ENCODE data around the gene APLF. TPM values are rescaled to one million over a fixed set of nuclear protein-coding genes. Genes with fewer than 3 reads are reported as not detected.
"Not testable (repeated sequence)": the region's sequence is repeated elsewhere in the genome, so short reads cannot be mapped to it uniquely, and the experiment has no call there.

The APLF gene
- total RNA-seq, 2 experiments from 2014 or later: 2.5 to 4.3 TPM

- DNase-seq (no peak), ATAC-seq (no peak)
- CTCF ChIA-PET: interaction anchor here (1.5 to 2.0 kb wide), 2 partner anchors 19 to 113 kb away, joined by 7 to 9 read pairs; no protein-coding TSS in a partner anchor
- no peak overlapping the region for H3K27ac Mint-ChIP-seq
- H3K27me3 Mint-ChIP-seq: no peaks in the 10 kb centered on the region
- no peaks in the 10 kb centered on the region for H3K4me1 Mint-ChIP-seq
- POLR2A ChIA-PET: no interaction called here
- no peaks in the 10 kb centered on the region for H3K9me3 Mint-ChIP-seq (ENCODE audit: low read depth)
- no peaks in the 10 kb centered on the region for H3K36me3 Mint-ChIP-seq (ENCODE audit: low read depth)
- intact Hi-C loops (cut with DNase I, micrococcal nuclease): no loop called here
- H3K4me3 Mint-ChIP-seq: no peak overlapping the region
Measured at GRCh38 chr2:68482296-68482820, 15.0 kb downstream of the APLF start.

- ChIA-PET CTCF (interaction anchor here (1.5 kb wide), 1 partner anchor 19 kb away, joined by 7 read pairs; no protein-coding TSS in a partner anchor), POLR2A (no interaction called here)
- Mint-ChIP-seq H3K4me1 (peaks cover 2% of the 10 kb centered on the region), H3K9me3 (ENCODE audit: low read depth) (no peaks in the 10 kb centered on the region), H3K27ac (no peak overlapping the region), H3K4me3 (no peak overlapping the region), H3K36me3 (ENCODE audit: low read depth) (no peaks in the 10 kb centered on the region), H3K27me3 (no peaks in the 10 kb centered on the region)
- ATAC-seq (no peak), DNase-seq (no peak)
- intact Hi-C loops (cut with DNase I, micrococcal nuclease): no loop called here
Measured at GRCh38 chr2:68483011-68483410, 15.6 kb downstream of the APLF start.

- H3K36me3 Mint-ChIP-seq (ENCODE audit: low read depth): no peaks in the 10 kb centered on the region
- H3K27ac Mint-ChIP-seq: no peak overlapping the region
- ChIA-PET POLR2A (no interaction called here), CTCF (interaction anchor here (0.7 to 3.0 kb wide), 24 partner anchors 8 to 481 kb away, joined by 3 to 37 read pairs (median 4); partner anchors contain the start of genes APLF, FBXO48 and PROKR1)
- H3K4me1 Mint-ChIP-seq: peaks cover 3% of the 10 kb centered on the region
- H3K27me3 Mint-ChIP-seq: no peaks in the 10 kb centered on the region
- no peak for ATAC-seq
- DNase-seq: no peak
- no peaks in the 10 kb centered on the region for H3K9me3 Mint-ChIP-seq (ENCODE audit: low read depth)
- intact Hi-C loops (cut with DNase I, micrococcal nuclease): loop anchor here (2.0 to 5.0 kb wide), 5 partner anchors 25 to 439 kb away; no protein-coding TSS in a partner anchor
- H3K4me3 Mint-ChIP-seq: no peak overlapping the region
Measured at GRCh38 chr2:68487773-68488355, 20.5 kb downstream of the APLF start.

- ATAC-seq; POLR2A ChIA-PET; DNase-seq; H3K27me3 Mint-ChIP-seq; H3K4me1 Mint-ChIP-seq; H3K36me3 Mint-ChIP-seq (ENCODE audit: low read depth); H3K4me3 Mint-ChIP-seq; H3K27ac Mint-ChIP-seq; H3K9me3 Mint-ChIP-seq (ENCODE audit: low read depth): not testable (repeated sequence)
- CTCF ChIA-PET: interaction anchor here (1.0 to 3.0 kb wide), 11 partner anchors 9 to 437 kb away, joined by 3 to 37 read pairs (median 6); partner anchors contain the start of genes APLF and FBXO48
- intact Hi-C loops (cut with DNase I, micrococcal nuclease): loop anchor here (2.0 to 5.0 kb wide), 4 partner anchors 24 to 439 kb away; no protein-coding TSS in a partner anchor
Measured at GRCh38 chr2:68488605-68489004, 21.2 kb downstream of the APLF start.

- POLR2A ChIA-PET: no interaction called here
- Mint-ChIP-seq H3K4me1 (peaks cover 3% of the 10 kb centered on the region), H3K27me3 (no peaks in the 10 kb centered on the region), H3K27ac (no peak overlapping the region), H3K4me3 (no peak overlapping the region), H3K36me3 (ENCODE audit: low read depth) (no peaks in the 10 kb centered on the region), H3K9me3 (ENCODE audit: low read depth) (no peaks in the 10 kb centered on the region)
- intact Hi-C loops (cut with DNase I, micrococcal nuclease): loop anchor here (2.0 to 5.0 kb wide), 4 partner anchors 24 to 438 kb away; no protein-coding TSS in a partner anchor
- ATAC-seq: no peak
- DNase-seq: no peak
- CTCF ChIA-PET: interaction anchor here (1.0 to 3.0 kb wide), 4 partner anchors 106 to 436 kb away, joined by 3 to 16 read pairs (median 9); no protein-coding TSS in a partner anchor
Measured at GRCh38 chr2:68489282-68489681, 21.9 kb downstream of the APLF start.

GRCh38 chr2:68491582-68491981, 24.2 kb downstream of the APLF start:
- H3K27me3 Mint-ChIP-seq: no peaks in the 10 kb centered on the region
- CTCF ChIA-PET: no interaction called here
- peaks cover 7% of the 10 kb centered on the region for H3K36me3 Mint-ChIP-seq (ENCODE audit: low read depth)
- H3K9me3 Mint-ChIP-seq (ENCODE audit: low read depth): peaks cover 2% of the 10 kb centered on the region
- POLR2A ChIA-PET: no interaction called here
- no peak overlapping the region for H3K4me3 Mint-ChIP-seq
- no peak for DNase-seq
- H3K4me1 Mint-ChIP-seq: peaks cover 3% of the 10 kb centered on the region
- ATAC-seq: no peak
- intact Hi-C loops (cut with DNase I, micrococcal nuclease): no loop called here
- H3K27ac Mint-ChIP-seq: no peak overlapping the region

- no peak overlapping the region for H3K27ac Mint-ChIP-seq
- H3K9me3 Mint-ChIP-seq (ENCODE audit: low read depth): peaks cover 10% of the 10 kb centered on the region
- ATAC-seq (no peak), DNase-seq (no peak)
- H3K4me3 Mint-ChIP-seq: no peak overlapping the region
- H3K4me1 Mint-ChIP-seq: no peaks in the 10 kb centered on the region
- H3K36me3 Mint-ChIP-seq (ENCODE audit: low read depth): peaks cover 11% of the 10 kb centered on the region
- ChIA-PET CTCF (interaction anchor here (0.6 to 2.8 kb wide), 4 partner anchors 12 to 171 kb away, joined by 3 to 12 read pairs (median 3); no protein-coding TSS in a partner anchor), POLR2A (no interaction called here)
- H3K27me3 Mint-ChIP-seq: no peaks in the 10 kb centered on the region
- intact Hi-C loops (cut with DNase I, micrococcal nuclease): no loop called here
Measured at GRCh38 chr2:68499133-68499532, 31.7 kb downstream of the APLF start.

GRCh38 chr2:68500649-68501048, 33.3 kb downstream of the APLF start:
- H3K27me3 Mint-ChIP-seq: no peaks in the 10 kb centered on the region
- peaks cover under 1% of the 10 kb centered on the region for H3K4me1 Mint-ChIP-seq
- H3K4me3 Mint-ChIP-seq: no peak overlapping the region
- no peak overlapping the region for H3K27ac Mint-ChIP-seq
- H3K9me3 Mint-ChIP-seq (ENCODE audit: low read depth): peaks cover 10% of the 10 kb centered on the region
- H3K36me3 Mint-ChIP-seq (ENCODE audit: low read depth): peaks cover 6% of the 10 kb centered on the region
- ATAC-seq: no peak
- ChIA-PET POLR2A (no interaction called here), CTCF (interaction anchor here (0.6 to 1.3 kb wide), 2 partner anchors 93 to 530 kb away, joined by 3 read pairs; no protein-coding TSS in a partner anchor)
- DNase-seq: no peak
- intact Hi-C loops (cut with DNase I, micrococcal nuclease): no loop called here

- no peak overlapping the region for H3K4me3 Mint-ChIP-seq
- intact Hi-C loops (cut with DNase I, micrococcal nuclease): no loop called here
- peaks cover 11% of the 10 kb centered on the region for H3K4me1 Mint-ChIP-seq
- ATAC-seq (no peak), DNase-seq (no peak)
- H3K9me3 Mint-ChIP-seq (ENCODE audit: low read depth): peaks cover 6% of the 10 kb centered on the region
- no peak overlapping the region for H3K27ac Mint-ChIP-seq
- no peaks in the 10 kb centered on the region for H3K27me3 Mint-ChIP-seq
- ChIA-PET CTCF (interaction anchor here (1.1 to 1.4 kb wide), 3 partner anchors 38 to 423 kb away, joined by 3 to 5 read pairs (median 3); no protein-coding TSS in a partner anchor), POLR2A (no interaction called here)
- H3K36me3 Mint-ChIP-seq (ENCODE audit: low read depth): peaks cover 4% of the 10 kb centered on the region
Measured at GRCh38 chr2:68501768-68502167, 34.4 kb downstream of the APLF start.

GRCh38 chr2:68505603-68506159, 38.3 kb downstream of the APLF start:
- DNase-seq (no peak), ATAC-seq (no peak)
- H3K9me3 Mint-ChIP-seq (ENCODE audit: low read depth): peaks cover 4% of the 10 kb centered on the region
- no peak overlapping the region for H3K4me3 Mint-ChIP-seq
- H3K27me3 Mint-ChIP-seq: no peaks in the 10 kb centered on the region
- CTCF ChIA-PET: interaction anchor here (1.3 to 3.1 kb wide), 4 partner anchors 10 to 89 kb away, joined by 3 to 10 read pairs (median 4); no protein-coding TSS in a partner anchor
- H3K4me1 Mint-ChIP-seq: peaks cover 11% of the 10 kb centered on the region
- intact Hi-C loops (cut with DNase I, micrococcal nuclease): no loop called here
- no peak overlapping the region for H3K27ac Mint-ChIP-seq
- H3K36me3 Mint-ChIP-seq (ENCODE audit: low read depth): peaks cover 9% of the 10 kb centered on the region
- POLR2A ChIA-PET: no interaction called here

- H3K9me3 Mint-ChIP-seq (ENCODE audit: low read depth): peaks cover 4% of the 10 kb centered on the region
- no peak for DNase-seq
- CTCF ChIA-PET: interaction anchor here (1.3 to 3.1 kb wide), 4 partner anchors 9 to 89 kb away, joined by 3 to 10 read pairs (median 4); no protein-coding TSS in a partner anchor
- peaks cover 11% of the 10 kb centered on the region for H3K4me1 Mint-ChIP-seq
- H3K27me3 Mint-ChIP-seq: no peaks in the 10 kb centered on the region
- no peak overlapping the region for H3K27ac Mint-ChIP-seq
- H3K4me3 Mint-ChIP-seq: no peak overlapping the region
- POLR2A ChIA-PET: no interaction called here
- intact Hi-C loops (cut with DNase I, micrococcal nuclease): no loop called here
- ATAC-seq: no peak
- H3K36me3 Mint-ChIP-seq (ENCODE audit: low read depth): peaks cover 9% of the 10 kb centered on the region
Measured at GRCh38 chr2:68506170-68506569, 38.8 kb downstream of the APLF start.

All from activated CD4-positive, alpha-beta T cell treated with anti-CD3 and anti-CD28 coated beads for 36 hours (primary cell).